ENCODE measurements around the gene GPC6.

The GPC6 gene

DNA sequence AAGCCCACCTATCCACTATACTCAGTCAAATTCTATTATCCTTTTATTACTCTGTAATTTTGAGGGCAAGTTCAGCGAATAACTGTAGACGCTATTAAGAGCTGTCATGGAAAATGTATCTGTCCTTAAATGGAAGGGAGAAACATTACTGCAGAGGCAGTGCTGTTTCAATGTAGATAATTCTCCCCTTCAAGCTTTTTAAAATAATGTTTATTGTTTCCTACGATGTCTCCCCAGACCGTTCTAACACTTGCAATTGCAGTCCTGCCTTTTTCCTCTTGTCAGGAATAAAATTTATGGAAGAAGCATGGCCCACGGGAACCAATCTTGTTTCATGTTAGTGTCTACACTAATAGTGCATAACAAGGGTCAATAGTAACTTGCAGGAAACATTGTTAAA, 159.5 kb downstream of the GPC6 start:
- DNase-seq: no peak

DNA sequence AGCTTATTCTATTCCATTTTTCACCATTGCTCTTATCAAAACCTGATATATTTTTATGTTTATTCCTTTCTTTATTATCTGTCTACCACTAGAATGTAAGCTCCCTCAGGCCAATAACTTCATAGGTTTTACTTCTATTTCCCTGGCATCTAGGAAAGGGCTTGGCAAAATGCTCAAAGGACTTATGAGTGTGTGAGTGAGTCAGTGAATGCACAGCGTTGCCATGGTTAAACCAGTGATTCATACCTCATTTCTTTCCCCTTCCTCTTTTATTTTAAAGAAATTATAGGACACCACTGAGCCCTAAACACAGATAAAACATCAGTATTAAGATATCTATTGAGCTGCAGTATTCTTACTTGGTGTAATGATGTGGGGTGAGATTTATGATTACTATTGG, 162.1 kb downstream of the GPC6 start:
- no peak for DNase-seq

DNA sequence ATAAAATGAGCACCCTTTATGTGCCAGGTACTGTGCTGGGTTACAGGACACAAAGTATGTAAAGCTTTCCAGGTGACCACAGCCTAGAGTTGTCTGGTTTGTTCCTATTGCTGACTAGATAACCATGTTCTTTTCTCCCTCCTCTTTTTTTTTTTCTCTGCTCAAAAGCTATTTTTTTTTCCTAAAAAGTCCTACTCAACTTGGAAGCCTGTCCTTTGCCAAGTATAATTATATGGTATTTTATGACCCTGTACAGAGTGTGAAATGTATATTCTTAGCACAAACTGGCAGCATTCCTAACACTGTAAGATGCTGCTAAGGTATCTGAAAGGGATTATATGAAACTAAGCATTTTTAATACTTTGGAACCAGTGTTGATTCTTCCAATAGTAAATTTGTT, 171.0 kb downstream of the GPC6 start:
- no peak for DNase-seq

DNA sequence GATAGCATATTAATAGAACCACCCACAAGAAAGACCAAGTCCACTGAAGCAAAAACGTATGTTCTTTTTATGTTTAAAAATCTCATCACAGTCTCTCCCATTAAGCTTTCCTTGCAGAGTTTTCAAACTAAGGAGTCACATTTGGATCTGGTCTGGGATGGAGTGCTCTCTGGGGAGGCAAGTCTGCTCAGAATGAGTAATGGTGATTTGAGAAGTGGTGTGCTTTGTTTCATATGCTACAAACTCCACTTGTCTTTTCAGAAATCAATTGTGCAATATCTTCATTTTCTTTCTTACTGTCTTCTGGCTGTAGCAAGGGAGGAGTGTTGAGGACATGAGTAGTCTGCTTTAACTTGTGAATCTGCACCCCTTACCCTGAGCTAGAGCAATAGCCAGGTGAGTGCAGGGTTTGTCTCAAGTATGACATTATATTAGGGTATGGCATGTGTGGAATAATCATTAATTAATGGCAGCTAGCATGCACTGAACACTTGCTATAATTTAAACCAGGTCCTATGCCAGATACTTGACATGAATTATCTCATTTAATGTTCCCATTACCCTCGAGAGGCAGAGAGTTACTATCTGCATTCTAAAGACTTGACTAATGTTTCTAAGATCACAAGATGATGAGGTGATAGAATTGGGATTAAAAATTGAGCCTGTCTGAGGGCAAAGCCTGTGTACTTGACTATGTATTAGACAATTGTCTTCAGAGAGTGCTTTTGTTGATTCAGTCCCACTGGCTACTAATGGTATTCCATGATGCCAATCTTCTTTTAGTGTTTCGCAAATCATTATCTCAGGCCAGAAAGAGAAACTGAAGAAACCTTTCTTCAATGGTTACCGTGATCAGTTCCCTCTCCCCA, 171.8 kb downstream of the GPC6 start:
- no peak for DNase-seq

DNA sequence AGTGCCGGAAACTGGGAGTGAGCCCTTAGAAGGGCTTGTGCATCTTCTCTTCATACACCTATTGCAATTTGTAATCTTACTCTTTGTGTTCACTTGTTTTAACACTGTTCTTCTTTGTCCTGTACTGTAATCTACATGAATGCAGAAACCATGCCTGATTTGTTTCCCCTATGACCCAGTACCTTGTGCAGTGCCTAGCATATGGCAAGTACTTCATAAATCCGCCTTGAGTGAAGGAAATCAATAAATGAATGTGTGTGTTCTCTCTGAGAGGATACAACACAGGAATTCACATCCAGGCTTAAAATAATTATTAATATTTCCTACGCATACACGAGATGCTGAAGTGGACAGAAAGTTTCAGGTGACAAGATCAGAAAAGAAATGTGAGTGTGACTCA, 172.6 kb downstream of the GPC6 start:
- no peak for DNase-seq

DNA sequence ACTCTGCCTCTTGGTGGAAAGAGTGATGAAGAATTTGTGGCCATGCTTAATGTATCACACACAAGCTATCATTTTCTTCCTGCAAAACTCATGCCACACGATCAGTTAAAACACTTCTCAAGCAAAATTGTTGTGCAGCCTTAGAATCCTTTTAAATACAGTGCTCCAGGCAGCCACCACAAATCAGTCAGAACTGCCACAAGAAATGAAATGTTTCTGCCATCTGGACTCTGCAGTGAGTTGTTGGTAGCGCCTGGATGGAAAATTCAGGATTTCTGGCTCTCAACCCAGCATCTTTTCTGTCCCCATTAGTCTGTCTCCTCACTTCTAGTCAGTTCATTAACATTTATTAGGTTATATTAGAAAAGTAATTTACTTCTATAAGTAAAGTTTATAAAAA, 179.5 kb downstream of the GPC6 start:
- no peak for DNase-seq

DNA sequence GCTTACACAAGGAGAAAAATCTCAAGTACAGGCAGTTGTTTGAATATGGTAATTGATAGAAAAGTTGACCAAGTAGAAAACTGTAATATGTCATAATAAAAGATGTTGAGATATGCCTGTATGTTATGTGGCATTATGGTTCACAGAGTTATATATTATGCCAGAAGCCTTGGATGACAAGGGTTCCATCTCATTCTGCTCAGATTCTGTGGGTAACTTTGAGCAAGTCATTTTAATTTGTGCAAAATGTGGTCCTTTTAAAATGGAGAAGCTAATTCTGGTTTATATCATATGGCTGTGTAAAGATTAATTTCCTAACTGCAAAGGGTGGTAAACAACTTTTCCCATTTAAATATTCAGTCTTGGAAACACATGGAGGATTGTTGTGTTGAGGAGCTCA, 180.9 kb downstream of the GPC6 start:
- DNase-seq: no peak

DNA sequence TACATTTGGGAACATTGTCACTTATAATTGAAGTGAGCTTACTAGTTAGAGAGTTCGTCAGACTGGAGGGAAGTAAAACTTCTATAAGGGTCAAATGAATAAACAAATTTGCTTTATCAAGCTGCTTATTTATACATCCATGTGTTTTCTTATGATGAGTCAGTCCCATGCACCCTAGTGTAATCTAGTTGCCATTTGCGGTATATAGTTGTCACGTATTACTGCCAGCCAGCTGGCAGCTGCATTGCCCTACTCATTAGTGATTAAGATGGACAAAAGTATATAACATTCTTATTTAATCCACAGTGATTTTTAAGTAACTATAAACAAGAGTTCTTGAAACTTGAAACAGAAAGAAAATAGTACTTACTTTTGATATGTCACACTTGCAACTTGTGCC, 182.4 kb downstream of the GPC6 start:
- no peak for DNase-seq

DNA sequence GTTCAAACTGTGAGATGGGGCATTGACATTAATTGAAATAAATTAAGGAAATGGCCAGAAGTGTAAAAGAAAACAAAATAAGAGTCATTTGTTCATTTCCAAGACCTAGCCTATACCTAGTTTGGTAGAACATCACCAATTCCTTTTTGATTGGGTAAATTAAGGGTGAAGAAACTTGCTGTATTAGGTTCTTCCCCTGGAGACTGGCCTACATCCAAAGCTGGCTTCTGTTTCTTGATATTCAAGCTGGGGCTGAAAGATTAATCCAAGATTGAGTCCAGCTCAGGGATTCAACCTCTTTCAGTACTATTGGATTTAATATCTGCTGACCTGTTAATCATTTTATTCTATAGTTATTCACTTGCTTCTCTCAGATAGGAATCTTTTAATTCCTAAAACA, 183.2 kb downstream of the GPC6 start:
- DNase-seq: no peak

DNA sequence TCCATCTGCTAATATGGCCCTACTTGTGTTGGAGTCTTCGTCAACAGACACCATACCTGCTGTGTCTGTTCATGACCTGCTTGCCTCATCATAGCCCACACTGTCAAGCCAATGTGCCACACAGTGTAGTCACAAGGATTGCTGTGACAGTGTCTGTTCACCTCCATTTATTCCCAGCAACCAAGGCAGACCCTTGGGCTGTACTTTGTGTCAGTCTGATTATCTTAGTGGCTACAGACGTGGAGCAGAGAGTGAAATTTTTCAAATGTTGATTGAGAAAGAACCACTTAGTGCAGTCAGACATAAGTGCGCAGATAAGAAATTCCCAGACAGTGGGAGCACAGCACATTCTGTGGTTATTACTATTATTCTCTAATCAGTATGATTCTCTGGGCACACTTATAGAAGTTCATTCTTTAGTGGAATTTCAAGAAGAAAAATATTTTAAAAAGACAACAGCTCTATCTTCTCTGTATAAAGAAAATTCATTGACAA, 184.6 kb downstream of the GPC6 start:
- DNase-seq: no peak

DNA sequence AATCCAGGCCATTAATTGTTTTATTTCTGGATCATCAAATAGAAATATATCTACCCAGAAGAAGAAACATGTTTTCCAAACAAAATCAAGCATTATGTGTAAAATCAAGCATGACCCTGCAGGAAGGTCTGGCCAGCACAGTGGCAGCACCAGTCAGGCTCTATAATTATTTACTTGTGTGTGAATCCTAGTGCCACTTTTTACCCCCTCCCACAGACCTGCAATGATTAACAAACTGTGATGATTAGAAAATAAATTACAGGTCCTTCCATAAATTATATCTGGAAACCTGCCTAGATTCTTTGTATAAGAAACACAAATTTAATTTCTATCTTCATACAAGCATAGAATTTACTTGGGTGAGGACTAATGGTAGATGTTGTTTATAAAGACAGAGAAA, 186.1 kb downstream of the GPC6 start:
- no peak for DNase-seq

DNA sequence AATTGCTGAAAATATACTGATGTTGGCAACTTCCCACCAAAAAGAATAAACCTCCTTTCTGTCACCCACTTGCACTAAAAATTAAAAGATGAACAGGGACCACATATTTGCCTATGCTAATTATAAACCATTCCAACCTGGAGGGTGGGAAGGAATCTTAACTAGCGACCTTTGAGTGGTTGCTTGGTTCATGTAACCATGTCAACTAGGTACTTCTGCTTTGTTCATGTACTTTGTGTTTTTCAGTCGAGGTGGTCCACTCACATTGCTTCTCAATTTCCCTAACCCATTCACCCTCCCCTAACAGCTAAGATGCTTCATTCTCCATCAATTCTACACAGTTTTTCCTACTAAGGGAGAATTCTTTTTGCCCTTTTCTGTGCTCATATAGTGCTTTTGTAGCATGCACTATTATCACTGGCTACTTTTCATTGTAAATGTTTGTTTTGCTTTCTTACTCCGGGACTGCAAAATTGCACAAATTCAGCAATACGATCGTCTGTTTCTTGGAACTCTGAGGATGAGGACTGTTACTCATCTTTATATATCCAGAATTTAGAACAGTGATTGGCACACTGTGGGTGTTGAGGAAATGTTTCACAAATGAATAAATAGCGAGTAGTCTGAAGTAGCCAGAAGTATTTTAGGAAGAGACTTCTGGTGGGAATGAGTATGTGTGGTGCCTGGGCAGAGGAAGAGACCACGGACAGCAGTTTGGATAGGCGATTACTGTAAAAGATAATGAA, 187.5 kb downstream of the GPC6 start:
- no peak for DNase-seq

DNA sequence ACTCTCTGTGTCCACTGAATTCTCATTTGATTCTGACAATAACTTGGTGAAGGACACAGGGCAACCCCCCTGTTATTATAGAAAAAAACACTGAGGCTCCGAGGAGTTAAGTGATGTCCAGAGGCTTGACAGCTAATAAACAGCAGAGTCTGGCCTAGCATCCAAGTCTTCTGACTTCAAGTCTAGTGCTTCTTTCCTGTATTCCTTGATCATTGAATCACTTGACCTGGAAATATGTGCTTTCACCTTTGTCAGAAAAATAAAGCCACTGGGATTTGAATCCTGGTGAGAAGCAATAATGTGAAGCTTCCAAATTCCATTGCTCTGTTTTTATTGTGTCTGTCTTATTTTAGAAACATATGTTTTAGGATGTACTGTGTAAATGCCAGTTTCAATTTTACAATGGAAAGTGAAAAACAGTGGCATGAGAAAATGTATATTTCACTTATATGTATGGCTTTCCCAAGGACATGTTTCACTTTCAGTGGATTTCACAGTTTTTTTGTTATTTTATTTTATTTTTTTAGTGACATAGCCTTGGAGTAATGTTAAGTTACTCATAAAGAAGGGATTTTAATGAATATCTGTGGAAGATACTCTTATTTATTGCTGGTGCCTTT, 190.2 kb downstream of the GPC6 start:
- DNase-seq: no peak

DNA sequence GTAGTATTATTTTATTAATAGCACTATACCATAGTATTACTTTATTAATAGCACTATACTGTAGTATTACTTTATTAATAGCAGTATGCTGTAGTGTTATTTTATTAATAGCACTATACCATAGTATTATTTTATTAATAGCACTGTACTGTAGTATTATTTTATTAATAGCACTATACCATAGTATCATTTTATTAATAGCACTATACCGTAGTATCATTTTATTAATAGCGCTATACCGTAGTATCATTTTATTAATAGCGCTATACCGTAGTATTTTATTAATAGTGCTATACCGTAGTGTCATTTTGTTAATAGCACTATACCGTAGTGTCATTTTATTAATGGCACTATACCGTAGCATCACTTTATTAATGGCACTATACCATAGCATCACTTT, 191.8 kb downstream of the GPC6 start:
- DNase-seq: no peak

DNA sequence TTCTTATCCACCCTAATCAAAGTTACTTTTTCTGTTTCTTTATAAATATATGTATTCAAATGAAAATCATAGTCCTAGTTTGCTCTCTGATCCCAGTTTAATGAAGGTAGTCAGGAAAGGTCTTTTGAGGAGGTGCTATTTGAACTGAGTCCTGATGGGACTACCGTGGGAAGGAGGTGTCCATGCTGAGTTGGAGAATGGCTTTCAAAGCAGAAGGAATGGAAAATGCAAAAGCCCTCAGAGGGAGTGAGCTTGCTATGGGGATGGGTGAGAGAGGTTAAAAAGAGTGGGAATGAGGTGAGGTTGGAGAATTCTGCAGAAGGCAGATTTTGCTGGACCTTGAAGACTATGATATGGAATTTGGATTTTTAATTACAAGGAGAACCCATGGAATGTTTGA, 193.6 kb downstream of the GPC6 start:
- DNase-seq: no peak

DNA sequence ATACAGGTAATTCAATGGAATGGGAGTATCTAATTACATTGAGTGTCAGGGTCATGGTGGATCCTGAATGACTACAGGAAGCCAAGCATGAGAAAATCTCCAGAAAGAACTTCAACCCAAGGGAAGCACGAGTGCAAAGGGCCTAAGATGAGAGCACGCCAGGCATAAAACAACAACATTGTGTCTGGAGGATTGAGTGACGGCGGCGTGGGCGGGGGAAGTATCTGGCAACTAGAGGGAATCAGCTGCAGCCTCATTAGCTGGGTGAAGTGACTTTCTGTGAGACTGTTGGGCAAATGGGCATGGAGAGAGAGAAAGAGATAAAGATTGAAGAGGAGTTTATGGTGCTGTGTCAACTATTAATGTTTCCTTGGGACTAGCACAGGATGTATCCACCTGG, 194.3 kb downstream of the GPC6 start:
- no peak for DNase-seq

DNA sequence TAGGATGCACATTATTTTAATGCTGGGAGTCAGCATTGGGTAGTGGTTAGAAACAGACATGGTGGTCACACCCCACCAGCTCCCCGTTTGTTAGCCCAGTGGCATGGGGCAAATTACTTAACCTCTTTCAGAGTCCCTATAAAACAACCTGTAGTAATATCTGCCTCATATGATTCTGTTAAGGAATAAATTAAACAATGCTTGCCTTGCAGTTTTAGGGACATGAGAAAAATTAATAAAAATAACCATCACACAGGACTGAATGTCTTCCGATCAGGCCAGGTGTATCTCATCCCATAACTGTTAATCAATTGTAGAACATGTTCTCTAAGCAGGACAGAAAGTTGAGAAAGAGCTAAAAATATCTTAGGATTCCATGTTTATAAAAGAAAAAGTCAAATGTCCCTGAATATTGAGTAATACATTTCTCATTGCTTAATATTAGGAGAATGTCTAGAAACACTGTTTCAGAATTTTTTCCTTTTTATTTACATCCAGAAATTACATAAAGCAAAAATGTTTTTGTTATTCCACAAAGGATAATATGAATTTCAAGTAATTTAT, 196.5 kb downstream of the GPC6 start:
- no peak for DNase-seq

DNA sequence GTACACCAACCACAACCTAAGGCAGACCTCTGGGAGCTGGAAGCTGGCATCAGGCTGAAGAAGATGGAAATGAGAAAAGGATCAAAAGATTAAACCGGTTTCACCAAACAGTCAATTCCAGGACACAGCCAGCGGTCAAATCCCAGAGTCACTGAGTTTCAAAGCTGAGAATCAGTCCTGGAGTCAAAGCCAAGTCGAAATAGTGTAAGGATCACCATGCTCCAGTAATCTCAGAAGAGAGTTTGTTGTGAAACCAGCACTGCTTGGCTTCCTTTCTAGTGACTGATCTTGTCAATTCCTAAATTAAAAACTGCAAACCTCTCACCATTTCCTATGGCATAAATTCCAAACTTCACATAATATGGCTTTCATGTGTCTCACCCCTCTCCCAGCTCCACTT, 198.8 kb downstream of the GPC6 start:
- DNase-seq: no peak

DNA sequence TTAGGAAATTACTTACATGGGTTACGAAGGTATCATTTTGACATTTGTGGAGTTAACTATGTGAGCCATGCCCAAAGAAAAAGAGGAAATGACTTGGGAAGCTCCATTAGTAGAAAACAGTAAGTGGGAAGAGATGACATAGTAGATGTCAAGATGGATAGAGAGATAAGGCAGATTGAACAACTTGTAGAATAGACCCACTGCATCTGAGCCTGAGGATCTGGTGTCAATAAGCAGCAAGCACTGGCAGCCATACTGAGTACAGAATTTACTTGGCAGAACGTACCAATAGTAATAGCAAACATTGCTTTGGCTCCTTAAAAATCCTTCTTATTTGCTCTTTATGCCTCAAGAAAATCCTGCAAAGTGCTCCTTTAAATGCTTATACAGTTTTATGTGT, 203.8 kb downstream of the GPC6 start:
- DNase-seq: no peak

DNA sequence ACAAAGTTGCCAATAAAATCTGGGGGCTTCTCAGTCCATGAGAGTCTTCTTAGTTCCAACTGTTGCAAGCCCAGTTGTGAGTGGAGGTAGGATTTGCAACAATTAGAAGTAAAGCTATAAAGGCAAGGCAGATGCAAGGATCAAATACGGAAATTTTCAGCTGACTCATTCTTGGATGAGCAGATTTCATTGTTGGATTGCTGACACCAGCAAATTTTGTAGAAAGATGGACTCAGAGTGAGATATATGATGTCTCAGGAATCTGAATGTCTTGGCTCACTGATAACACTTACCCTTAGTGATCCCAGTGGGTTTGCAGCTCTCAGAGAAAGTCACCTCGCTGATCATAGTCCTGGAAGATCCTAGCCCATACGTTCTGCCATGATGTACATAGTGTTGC, 209.0 kb downstream of the GPC6 start:
- no peak for DNase-seq

DNA sequence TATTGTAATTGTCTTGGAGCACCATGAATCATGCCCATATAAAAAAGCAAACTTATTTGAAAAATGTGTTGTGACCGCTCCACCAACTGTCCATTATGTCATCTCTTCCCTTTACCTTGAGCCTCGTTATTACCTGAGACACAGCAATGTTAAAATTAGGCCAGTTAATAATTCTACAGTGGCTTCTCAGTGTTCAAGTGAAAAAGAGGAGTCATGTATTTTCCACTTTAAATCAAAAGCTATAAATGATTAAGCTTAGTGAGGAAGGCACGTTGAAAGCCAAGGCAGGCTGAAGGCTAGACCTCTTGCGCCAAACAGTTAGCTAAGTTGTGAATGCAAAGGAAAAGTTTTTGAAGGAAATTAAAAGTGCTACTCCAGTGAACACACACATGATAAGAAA, 210.5 kb downstream of the GPC6 start:
- no peak for DNase-seq

DNA sequence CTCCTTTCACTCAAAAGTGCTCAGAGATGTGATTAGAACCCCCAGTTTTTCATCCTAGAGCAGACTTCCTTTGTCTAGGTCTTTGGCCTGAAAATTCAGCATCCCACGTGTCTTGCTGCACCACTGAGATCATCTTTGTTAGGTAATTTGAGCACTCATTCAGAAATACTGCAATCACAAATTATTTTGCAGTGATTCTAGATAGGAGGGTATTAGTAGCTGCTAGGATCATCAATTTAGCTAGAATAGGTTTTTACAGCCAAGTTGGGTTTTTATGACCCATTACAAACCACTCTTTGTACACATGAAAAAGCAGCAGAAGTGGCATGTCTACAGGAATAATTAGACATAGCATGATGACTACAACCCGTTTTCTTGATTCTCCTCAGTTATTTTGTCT, 219.6 kb downstream of the GPC6 start:
- no peak for DNase-seq

DNA sequence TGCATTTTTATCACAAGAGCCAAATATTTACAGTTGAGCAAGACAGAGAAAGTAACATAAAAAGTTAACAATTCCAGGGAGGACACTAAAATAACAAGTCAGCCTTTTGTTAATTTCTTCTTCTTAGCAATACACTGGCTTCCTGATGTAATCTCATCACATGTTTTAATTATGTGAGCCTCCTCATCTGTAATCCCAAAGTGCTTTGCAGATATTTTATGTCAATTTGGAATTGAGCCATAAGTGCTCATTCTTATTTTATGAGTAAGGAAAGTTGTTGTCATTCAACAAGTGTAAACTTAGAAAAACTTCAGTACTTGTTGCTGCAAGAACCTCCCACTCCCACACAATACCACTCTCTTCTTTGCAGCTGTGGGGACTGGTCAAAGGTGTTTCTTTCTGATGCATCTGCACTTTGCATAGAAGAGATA, 223.6 kb downstream of the GPC6 start:
- no peak for DNase-seq

DNA sequence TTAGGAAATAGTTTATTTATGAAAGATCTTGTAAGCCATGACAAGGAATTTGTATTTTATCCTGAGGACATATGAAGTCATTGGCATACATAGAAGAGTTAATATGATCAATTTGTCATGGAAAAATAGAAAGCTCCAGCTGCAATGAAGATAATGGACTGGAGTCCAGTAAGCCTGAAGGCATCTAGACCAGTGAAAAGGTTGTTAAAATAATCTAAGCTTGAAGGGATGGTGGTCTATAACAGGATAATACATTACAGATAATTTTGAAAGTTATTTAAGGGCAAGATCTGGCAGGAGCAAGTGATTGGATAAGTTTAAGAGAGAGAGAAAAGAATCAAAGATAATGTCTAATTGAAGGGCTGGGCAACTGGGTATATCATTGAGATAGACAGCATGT, 224.2 kb downstream of the GPC6 start:
- no peak for DNase-seq

Measured in CD4-positive, alpha-beta T cell treated with Interleukin-4 for 4 hours (primary cell).